Kidney glomerular epithelial cell (primary cell): ENCODE results near the gene ADORA1.

Source experiments
- DNase-seq: peaks from one replicate; lab custom pipeline; 2025; lab: John Stamatoyannopoulos, UW

Gene ADORA1

DNA sequence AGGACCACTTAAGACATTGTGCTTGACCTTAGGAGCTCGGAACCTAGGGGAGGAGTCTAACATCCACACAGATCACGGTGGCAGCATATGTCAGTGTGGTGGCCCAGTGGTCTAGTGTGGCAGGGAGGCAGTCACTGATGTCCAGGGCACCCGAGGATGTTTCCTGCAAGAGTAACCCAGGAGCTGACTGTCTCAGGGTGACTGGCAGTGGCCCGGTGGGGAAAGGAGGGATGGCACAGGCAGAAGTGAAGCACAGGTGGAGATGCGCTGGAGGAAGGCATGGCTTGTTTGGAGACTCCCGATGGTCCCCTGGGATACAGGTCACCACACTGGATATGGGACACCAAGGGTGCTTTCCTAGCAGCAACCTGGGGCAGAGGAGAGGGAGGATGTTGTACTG is 85.6 kb downstream of the ADORA1 start:
- DNase-seq = no peak

DNA sequence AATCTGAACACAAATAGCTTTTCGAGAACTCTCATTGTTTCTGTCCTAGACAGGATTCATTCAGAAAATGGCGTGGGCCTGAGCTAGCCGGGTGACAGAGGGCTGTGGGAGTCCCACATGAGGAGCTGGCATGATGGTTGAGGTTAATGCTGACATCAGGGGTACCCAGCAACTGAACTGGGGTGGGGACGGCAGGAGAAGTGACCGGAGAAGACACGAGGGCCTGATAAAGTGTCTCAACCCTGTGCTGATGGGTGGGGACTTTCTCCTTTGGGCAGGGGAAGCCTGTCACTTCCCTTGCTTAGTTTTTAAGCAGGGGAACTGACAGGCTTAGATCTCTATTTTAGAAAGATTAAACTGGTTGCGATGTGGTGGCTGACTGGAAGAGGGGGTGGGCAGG is 87.3 kb downstream of the ADORA1 start:
- DNase-seq = no peak

- DNase-seq = no peak
Measured at GRCh38 chr1:203215573-203215972, 88.0 kb downstream of the ADORA1 start.

- DNase-seq = peak; percentile 78
Measured at GRCh38 chr1:203216274-203217138, 89.0 kb downstream of the ADORA1 start.
